GM21390 (cell line): ENCODE measurements around the gene UBE3C.

Experiments used
- ATAC-seq: cut with Tn5 transposase; IDR thresholded peaks from one replicate; pipeline ENCODE4 v1.9.1; 2021; ENCODE audit not compliant: unreplicated experiment

The UBE3C gene

DNA sequence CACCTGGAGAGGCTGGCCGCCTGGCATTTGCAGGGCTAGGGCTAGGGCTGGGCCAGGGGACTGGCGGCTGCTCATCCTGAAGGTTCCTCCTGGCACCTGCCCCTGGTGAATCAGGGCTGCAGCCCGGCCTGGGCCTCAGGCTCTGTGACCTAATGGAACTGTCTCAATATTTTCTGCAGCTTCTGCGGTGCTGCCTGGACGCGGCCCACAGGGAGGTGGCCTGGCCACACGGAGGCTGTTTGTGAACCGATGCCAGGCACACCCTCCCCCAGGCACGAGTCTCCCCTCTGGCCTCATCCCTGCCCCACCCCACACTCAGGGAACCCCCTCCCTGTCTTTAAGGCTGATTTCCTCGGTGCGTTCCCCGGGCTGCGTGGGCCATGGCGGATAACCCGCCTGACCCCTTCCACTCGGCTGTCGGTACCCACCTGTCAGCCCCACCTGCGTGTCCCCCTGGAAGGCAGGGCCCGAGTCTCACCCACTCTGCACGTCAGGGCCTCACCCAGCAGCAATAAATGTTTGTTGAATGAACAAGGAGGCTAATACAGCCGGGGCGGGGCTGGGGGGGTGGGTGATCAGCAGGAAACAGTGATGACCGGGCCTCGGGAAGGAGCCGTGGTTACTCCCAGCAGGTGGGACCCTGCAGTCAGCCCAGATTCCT is 143.5 kb downstream of the UBE3C start:
- no peak for ATAC-seq

GRCh38 chr7:157284229-157285014 is 145.7 kb downstream of the UBE3C start:
- no peak for ATAC-seq

DNA sequence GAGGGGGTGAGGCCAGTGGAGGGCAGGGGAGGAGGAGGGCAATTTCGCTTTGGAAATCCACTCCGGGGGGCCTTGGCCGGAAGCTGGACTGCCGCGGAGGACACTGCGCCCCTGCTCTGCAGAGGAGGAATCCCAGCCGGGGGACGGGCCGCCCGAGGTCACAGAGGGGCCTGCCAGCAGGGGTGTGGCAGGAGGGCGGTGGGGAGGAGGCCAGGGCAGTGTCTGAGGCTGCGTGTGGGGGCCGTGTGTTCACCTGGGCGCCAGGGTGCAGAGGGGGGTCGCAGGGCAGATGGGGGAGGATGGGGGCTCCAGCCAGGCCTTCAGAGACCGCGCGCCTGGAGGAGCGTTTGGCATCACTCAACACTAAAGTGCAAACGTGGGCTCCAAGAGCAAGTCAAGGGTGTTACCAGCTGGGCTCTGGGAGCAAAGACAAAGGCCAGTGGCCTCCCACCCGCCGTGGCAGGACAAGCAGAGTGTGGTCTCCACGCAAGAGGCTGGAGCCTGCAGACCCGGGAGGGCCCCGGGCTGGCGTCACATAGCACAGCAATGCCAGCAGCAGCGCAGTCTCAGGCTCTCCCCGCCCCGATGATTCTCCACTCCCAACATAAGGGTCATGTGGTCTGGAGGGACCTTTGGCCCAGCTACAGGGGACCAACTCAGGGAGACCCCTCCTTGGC is 152.8 kb downstream of the UBE3C start:
- ATAC-seq: no peak

DNA sequence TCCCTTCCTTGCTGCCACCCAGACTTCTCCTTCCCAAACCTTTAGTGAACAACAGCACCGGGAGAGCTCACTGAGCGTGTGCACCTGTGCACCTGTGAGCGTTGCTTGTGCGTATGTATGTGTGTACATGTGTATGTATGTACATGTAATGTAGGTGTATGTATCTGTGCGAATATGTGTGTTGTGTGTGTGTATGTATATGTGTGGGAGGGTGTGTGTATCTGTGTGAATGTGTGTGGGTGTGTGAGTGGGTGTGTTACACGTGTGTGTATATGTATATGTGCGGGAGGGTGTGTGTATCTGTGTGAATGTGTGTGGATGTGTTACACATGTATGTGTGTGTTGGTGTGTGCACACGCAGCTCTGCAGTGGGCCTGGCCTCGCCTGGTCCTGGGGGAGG is 153.5 kb downstream of the UBE3C start:
- ATAC-seq: no peak

GRCh38 chr7:157292770-157293412 is 154.2 kb downstream of the UBE3C start:
- ATAC-seq: no peak

DNA sequence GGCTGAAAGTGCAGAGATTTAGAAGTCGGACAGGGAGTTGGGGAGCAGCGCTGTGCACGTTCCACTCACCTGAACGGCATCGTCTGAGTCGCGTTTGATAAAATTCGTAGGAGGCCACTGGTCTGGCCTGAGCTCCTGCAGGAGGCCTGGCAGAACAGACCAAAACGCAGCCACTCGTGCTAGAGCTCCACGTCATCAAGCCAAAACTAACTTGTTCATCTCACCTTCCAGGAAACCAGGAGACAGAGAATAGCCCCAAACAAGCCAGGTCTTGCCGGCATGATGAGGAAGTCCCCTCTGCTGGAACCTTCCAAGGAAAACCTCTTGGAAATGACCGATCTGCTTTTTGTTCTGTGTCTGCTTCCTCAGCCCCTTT is 154.7 kb downstream of the UBE3C start:
- no peak for ATAC-seq

GRCh38 chr7:157294773-157295172 is 156.0 kb downstream of the UBE3C start:
- no peak for ATAC-seq

GRCh38 chr7:157295338-157295737 is 156.6 kb downstream of the UBE3C start:
- ATAC-seq: no peak

DNA sequence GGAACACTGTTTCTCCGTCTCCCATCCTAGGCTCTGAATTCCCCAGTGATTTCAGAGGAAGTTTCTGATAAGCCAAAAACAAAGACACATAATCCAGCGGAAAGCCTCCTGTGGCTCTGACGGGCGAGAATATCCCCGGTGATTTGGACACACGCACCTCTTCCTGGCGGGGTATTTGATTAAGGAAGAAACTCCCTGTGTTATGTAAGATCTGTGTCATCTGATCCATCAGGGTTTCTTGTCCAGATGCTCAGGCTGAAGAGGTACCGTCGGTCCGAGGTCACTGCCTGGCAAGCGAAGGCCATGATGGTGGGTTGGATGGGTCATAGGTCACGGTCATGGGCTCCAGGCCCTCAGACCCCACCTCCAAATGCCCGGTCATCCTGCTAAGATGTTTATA is 158.5 kb downstream of the UBE3C start:
- ATAC-seq: no peak

DNA sequence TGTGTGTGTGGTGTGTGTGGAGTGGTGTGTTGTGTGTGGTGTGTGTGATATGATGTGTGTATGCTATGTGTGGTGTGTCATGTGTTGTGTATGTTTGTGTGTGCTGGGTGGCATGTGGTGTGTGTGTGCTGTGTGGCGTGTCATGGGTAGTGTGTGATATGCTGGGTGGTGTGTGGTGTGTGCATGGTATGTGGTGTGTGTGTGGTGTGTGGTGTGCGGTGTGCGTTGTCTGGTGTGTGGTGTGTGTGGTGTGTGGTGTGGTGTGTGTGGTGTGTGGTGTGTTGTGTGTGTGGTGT is 160.5 kb downstream of the UBE3C start:
- no peak for ATAC-seq

GRCh38 chr7:157299613-157300368 is 161.1 kb downstream of the UBE3C start:
- no peak for ATAC-seq

- no peak for ATAC-seq
Observed at GRCh38 chr7:157300369-157300825, 161.7 kb downstream of the UBE3C start.

DNA sequence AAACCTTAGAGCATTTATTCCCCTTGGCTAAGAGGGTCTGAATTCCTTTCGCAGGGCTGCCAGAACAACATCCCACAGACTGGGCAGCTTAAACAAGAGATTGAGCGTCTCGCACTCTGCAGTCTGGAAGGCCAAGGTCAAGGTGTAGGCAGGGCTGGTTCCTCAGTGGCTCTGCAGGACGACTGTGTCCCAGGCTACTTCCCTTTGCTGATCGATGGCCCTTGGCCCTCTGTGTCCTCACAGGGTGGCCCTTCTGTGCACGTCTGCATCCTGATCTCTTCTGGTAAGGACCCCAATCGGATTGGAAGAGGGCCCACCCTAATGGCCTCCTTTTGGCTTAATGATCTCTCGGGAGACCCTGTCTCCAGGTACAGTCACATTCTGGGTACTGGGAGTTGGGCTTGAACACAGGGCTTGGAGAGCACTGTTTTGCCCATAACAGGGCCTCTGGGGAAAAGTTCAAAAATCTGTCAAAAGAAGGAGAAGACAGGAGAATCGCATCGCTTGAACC is 162.9 kb downstream of the UBE3C start:
- ATAC-seq: no peak

GRCh38 chr7:157306846-157307838 is 168.4 kb downstream of the UBE3C start:
- ATAC-seq: no peak

DNA sequence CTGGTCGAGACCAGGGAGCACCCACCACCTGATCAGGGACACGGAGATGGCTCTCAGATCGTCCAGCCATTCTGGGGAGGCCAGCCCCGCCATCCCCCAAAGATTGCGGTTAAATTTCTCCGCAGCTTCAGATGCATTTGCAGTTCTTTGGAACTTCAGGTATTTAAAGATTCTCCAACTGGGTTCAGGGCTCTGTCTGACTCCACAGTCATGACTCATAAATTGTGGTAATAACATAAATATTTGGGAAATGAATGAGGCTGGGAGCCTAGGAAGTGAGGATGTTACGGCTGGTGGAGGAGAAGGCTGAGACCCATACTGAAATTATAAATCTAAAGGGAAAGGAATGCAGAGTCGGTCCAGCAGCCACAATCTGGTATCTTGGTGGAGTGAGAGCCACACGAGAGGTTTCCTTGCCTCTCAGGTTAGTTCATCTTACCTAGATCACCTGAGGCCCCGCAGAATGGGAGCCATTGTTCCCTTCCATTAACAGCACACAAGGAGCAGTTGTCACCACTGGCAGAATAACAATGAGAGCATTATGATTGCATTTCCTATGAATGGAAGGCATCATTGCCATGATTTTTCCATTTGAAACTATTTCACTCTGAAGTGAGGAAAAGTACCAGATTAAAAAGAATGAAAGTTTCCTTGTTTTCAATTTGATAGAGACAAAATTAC is 171.4 kb downstream of the UBE3C start:
- no peak for ATAC-seq

DNA sequence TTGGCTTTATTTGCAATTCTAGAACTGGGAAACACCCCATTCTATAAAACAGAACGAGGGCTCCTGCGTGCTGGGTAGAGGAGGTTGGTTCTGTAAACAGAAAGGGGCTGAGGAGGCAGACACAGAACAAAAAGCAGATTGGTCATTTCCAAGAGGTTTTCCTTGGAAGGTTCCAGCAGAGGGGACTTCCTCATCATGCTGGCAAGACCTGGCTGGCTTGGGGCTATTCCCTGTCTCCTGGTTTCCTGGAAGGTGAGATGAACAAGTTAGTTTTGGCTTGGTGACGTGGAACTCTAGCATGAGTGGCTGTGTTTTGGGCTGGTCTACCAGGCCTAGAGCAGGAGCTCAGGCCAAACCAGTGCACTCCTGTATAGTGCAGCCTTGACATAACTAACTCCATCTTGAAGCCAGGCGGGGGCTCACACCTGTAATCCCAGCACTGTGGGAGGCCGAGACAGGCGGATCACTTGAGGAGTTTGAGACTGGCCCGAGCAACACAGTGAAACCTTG is 172.0 kb downstream of the UBE3C start:
- ATAC-seq: no peak

DNA sequence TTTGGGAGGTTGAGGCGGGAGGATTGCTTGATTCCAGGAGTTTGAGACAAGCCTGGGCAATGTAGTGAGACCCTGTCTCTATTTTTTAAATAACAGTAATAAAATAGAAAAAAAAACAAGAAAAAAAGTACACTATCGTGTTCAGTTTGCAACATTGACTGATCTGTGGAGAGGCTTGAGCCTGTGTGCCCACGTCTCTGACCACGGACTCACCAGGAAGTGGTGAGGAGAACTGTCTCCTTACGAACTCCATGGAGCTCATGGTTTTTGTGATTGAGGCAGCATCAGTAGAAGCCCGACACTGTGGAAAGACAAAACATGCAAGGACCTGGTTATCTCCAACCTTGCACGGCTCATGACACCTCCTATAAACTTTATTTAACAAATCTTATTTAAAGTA is 174.2 kb downstream of the UBE3C start:
- no peak for ATAC-seq

- no peak for ATAC-seq
Observed at GRCh38 chr7:157313645-157314044, 174.9 kb downstream of the UBE3C start.
